Osteocyte (in vitro differentiated cells): ENCODE data around the gene ZDHHC14. TPM values are rescaled to one million over a fixed set of nuclear protein-coding genes. Genes with fewer than 3 reads are reported as not detected.

Experiments used
- DNase-seq: peaks from one replicate; pipeline ENCODE4 v3.0.0; 2021; ENCODE audit warnings: mixed read lengths; ENCODE audit not compliant: unreplicated experiment; ENCODE audit errors: extremely low spot score
- H3K27ac Mint-ChIP-seq: one replicate; pipeline ENCODE4 v1.8.0; 2021; ENCODE audit warnings: mild to moderate bottlenecking, mixed read lengths; ENCODE audit not compliant: unreplicated experiment
- H3K27me3 Mint-ChIP-seq: one replicate; pipeline ENCODE4 v1.8.0; 2021; ENCODE audit warnings: mixed read lengths; ENCODE audit not compliant: unreplicated experiment
- H3K36me3 Mint-ChIP-seq: one replicate; pipeline ENCODE4 v1.8.0; 2021; ENCODE audit warnings: mixed read lengths; ENCODE audit not compliant: unreplicated experiment
- H3K4me1 Mint-ChIP-seq: one replicate; pipeline ENCODE4 v1.8.0; 2021; ENCODE audit warnings: mixed read lengths; ENCODE audit not compliant: unreplicated experiment
- H3K4me3 Mint-ChIP-seq: one replicate; pipeline ENCODE4 v1.8.0; 2021; ENCODE audit warnings: mild to moderate bottlenecking, moderate library complexity, mixed read lengths; ENCODE audit not compliant: unreplicated experiment
- H3K9me3 Mint-ChIP-seq: one replicate; pipeline ENCODE4 v1.8.0; 2021; ENCODE audit warnings: mixed read lengths; ENCODE audit not compliant: unreplicated experiment
- total RNA-seq: library from RNA; stranded (reverse); gene quantifications from 2 replicates; pipeline ENCODE4 v1.2.1, GENCODE V29; 2021
- TF ChIP-seq, protein P1 (sequence below): fragments of 200-600 bp; sonication (generic); IDR thresholded peaks from 2 replicates; pipeline ENCODE4 v1.5.0; 2021; ENCODE audit warnings: antibody characterized with exemption, mild to moderate bottlenecking, moderate library complexity

ZDHHC14 gene
- total RNA-seq, 1 donor from 2014 or later, result 9.1 TPM

DNA sequence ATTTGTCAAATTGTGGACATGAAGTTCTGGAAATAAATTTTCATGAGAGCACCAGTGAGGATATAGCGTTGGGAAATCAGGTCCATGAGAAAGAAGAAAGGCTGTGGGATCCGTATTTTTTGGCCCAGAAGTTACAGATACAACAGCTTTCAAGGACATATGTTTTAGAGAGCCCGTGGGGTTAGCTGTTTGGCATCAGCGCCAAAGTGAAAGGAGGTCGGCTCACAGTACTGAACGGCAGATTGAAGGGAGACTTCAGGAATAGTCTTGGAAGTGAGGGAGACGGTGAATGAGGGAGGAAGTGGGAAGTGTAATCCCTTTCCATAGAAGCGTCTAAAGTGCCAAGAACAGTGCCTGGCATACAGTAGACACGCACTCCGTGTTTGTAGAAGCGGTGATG lies 31.8 kb downstream of the ZDHHC14 start:
- TF ChIP-seq, protein P1, sequence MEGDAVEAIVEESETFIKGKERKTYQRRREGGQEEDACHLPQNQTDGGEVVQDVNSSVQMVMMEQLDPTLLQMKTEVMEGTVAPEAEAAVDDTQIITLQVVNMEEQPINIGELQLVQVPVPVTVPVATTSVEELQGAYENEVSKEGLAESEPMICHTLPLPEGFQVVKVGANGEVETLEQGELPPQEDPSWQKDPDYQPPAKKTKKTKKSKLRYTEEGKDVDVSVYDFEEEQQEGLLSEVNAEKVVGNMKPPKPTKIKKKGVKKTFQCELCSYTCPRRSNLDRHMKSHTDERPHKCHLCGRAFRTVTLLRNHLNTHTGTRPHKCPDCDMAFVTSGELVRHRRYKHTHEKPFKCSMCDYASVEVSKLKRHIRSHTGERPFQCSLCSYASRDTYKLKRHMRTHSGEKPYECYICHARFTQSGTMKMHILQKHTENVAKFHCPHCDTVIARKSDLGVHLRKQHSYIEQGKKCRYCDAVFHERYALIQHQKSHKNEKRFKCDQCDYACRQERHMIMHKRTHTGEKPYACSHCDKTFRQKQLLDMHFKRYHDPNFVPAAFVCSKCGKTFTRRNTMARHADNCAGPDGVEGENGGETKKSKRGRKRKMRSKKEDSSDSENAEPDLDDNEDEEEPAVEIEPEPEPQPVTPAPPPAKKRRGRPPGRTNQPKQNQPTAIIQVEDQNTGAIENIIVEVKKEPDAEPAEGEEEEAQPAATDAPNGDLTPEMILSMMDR, result no peak
- Mint-ChIP-seq H3K27ac (no peak overlapping the region), H3K4me3 (no peak overlapping the region), H3K36me3 (peaks cover 1% of the 10 kb centered on the region), H3K4me1 (peaks cover 7% of the 10 kb centered on the region), H3K27me3 (no peaks in the 10 kb centered on the region), H3K9me3 (no peaks in the 10 kb centered on the region)
- no peak for DNase-seq

DNA sequence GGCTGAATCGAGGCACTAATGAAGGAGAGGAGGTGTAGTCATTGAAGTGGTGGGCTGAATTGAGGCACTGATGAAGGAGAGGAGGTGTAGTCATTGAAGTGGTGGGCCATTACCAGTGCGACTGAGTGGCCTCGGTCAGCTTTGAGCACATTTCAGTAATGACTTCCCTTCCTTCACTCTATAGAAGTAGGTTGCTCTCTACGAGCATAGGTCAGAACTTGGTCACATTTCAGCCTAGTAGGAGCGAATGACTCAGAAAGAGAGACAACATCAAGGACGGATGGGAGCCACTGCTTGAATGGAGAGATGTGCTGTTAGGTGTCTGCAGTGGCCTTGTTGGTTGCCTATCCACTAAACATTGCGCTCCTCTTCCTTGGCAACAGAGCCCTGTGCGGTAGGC lies 39.5 kb downstream of the ZDHHC14 start:
- no peak for DNase-seq

DNA sequence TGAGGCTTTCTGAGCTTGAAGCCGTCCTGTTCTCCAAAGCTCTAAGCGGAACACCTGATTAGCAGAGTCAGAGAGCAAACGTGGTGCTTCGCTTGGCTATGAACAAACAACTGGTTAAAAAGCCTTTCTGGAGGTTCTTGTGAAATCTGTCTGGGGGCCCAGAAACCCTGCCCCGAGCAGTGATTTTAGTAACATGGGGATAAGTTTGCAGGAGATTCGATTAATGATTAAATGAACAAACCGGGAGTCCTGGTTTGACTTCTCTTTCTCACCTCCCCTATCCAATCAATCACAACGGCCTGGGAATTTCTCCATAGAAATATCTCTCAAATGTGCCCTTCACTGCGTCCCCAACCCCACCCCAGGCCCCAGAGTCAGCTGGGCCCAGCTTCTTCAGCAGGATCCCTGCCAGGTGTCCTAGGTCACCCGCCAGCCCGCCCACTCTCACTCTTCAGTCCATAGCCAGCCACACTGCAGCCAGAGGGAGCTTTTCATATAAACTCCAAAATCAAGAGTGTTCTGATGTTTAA lies 43.6 kb downstream of the ZDHHC14 start:
- DNase-seq, result no peak
- Mint-ChIP-seq H3K36me3 (no peaks in the 10 kb centered on the region), H3K27me3 (no peaks in the 10 kb centered on the region), H3K9me3 (peaks cover 3% of the 10 kb centered on the region), H3K4me3 (no peak overlapping the region), H3K4me1 (no peaks in the 10 kb centered on the region), H3K27ac (no peak overlapping the region)
- TF ChIP-seq, protein P1, result no peak

More for the DNA sequence above, 39.5 kb downstream of the ZDHHC14 start:
- Mint-ChIP-seq H3K27ac (no peak overlapping the region), H3K9me3 (peaks cover 6% of the 10 kb centered on the region), H3K27me3 (no peaks in the 10 kb centered on the region), H3K4me1 (no peaks in the 10 kb centered on the region), H3K4me3 (no peak overlapping the region), H3K36me3 (no peaks in the 10 kb centered on the region)
- TF ChIP-seq, protein P1, result no peak

DNA sequence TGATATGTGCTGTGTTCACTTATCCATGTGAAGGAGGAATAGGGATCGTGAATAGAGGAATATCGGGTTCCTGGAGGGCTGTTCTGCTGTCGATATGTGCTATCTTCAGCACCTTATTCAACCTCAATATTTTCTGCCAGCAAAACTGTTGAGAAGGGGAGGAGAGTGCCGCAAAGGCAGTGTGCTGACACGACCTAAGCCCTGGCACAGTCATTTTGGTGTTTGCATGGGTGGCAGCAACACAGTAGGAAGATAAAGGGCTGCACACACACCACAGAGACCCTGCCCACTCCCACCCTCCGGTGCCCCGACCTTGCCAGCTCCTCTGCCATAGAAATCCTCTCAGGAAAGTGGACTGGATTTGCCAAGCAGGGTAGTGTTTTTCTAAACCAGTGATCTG lies 47.0 kb downstream of the ZDHHC14 start:
- Mint-ChIP-seq H3K36me3 (no peaks in the 10 kb centered on the region), H3K27me3 (no peaks in the 10 kb centered on the region), H3K9me3 (no peaks in the 10 kb centered on the region), H3K4me1 (no peaks in the 10 kb centered on the region), H3K4me3 (no peak overlapping the region), H3K27ac (no peak overlapping the region)
- TF ChIP-seq, protein P1, result no peak
- DNase-seq, result no peak

DNA sequence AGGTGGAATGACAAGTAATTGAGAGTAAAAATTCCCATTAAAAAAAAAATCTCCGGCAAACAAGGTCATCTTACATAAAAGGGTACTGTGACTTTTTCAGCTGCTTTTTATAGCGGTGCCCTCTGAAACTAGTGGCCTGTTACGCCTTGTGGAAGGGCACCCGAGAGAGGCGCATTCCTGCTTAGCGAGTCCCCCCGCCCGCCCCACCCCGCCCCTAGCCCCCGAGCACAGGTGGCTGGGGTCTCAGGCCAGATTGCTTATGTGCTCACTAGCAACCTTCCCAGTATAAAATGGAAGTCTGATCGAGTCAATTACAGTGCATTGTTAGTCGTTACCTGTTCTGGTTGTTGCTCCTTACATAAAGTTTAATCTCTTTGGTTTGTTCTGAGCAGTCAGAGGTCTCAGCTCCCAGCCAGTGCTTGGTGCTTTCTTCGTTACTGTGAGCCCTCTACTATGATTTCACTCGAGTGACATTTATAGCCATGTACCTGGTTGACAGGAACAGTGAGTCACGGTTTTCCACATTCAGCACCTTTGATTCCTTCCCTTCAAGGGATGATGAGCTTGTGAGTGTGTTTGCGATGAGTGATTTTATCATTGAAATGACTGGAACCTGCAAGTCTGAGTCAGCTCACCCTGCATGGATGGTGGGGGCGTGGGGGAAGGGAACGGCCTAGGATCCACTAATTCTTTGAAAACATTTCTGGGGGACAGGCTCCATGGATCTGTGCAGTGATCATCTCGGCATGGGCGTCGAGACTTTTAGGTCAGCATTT lies 47.6 kb downstream of the ZDHHC14 start:
- Mint-ChIP-seq H3K4me3 (no peak overlapping the region), H3K27ac (no peak overlapping the region), H3K9me3 (no peaks in the 10 kb centered on the region), H3K4me1 (no peaks in the 10 kb centered on the region), H3K36me3 (no peaks in the 10 kb centered on the region), H3K27me3 (no peaks in the 10 kb centered on the region)
- TF ChIP-seq, protein P1, result no peak
- DNase-seq, result no peak
